Activated CD4-positive, alpha-beta T cell treated with anti-CD3 and anti-CD28 coated beads for 48 hours (primary cell): Measurements from ENCODE around the gene ZNF777.

Source experiments
- DNase-seq: peaks from one replicate; pipeline ENCODE4 v3.0.0-alpha.2; 2020

ZNF777 gene

GRCh38 chr7:149476791-149477190, 15.9 kb upstream of the ZNF777 start:
- DNase-seq = no peak

GRCh38 chr7:149475121-149476045, 14.5 kb upstream of the ZNF777 start:
- no peak for DNase-seq

- no peak for DNase-seq
These were observed 13.7 kb upstream of the ZNF777 start for GRCh38 chr7:149474309-149475120.

- no peak for DNase-seq
These were observed 12.4 kb upstream of the ZNF777 start for GRCh38 chr7:149473251-149473650.

- DNase-seq = no peak
These were observed 10.6 kb upstream of the ZNF777 start for GRCh38 chr7:149471289-149471953.

- no peak for DNase-seq
These were observed 8.9 kb upstream of the ZNF777 start for GRCh38 chr7:149469806-149470205.

GRCh38 chr7:149468208-149468607, 7.3 kb upstream of the ZNF777 start:
- DNase-seq = no peak

- DNase-seq = no peak
These were observed 6.5 kb upstream of the ZNF777 start for GRCh38 chr7:149467321-149467859.

- DNase-seq = no peak
These were observed 5.5 kb upstream of the ZNF777 start for GRCh38 chr7:149466364-149466763.

GRCh38 chr7:149463500-149464161, 2.8 kb upstream of the ZNF777 start:
- no peak for DNase-seq

GRCh38 chr7:149462101-149462520, 1.2 kb upstream of the ZNF777 start:
- no peak for DNase-seq

GRCh38 chr7:149459540-149460452, 1.1 kb downstream of the ZNF777 start:
- DNase-seq = peak; percentile 49

GRCh38 chr7:149459201-149459539, 1.7 kb downstream of the ZNF777 start:
- DNase-seq = no peak

GRCh38 chr7:149458235-149458634, 2.6 kb downstream of the ZNF777 start:
- no peak for DNase-seq

- DNase-seq = no peak
These were observed 3.1 kb downstream of the ZNF777 start for GRCh38 chr7:149457766-149458165.

- DNase-seq = no peak
These were observed 4.1 kb downstream of the ZNF777 start for GRCh38 chr7:149456506-149457421.

GRCh38 chr7:149455175-149455950, 5.5 kb downstream of the ZNF777 start:
- no peak for DNase-seq

GRCh38 chr7:149454750-149455149, 6.1 kb downstream of the ZNF777 start:
- DNase-seq = no peak

- no peak for DNase-seq
These were observed 6.9 kb downstream of the ZNF777 start for GRCh38 chr7:149454006-149454405.
